EH (cell line): ENCODE measurements around the gene NFE2L3.
A peak's percentile ranks its signal among the peaks of the same experiment; 100 is the strongest.
"Not testable (repeated sequence)": the region's sequence is repeated elsewhere in the genome, so short reads cannot be mapped to it uniquely, and the experiment has no call there.

Source experiments
- DNase-seq: peaks from one replicate; pipeline ENCODE4 v3.0.0-alpha.2; 2015; ENCODE audit warnings: low read depth

Gene NFE2L3

GRCh38 chr7:26151953-26152781 lies at the start of gene NFE2L3:
NFE2L3 (plus strand) TSS chr7:26152198; CDS start chr7:26152499, 301 bp downstream.
- peak; percentile 65 for DNase-seq

- no peak for DNase-seq
Measured at GRCh38 chr7:26103596-26103995, 48.4 kb upstream of the NFE2L3 start.

- no peak for DNase-seq
Measured at GRCh38 chr7:26105236-26105635, 46.8 kb upstream of the NFE2L3 start.

GRCh38 chr7:26105931-26106330 lies 46.1 kb upstream of the NFE2L3 start:
- no peak for DNase-seq

- no peak for DNase-seq
Measured at GRCh38 chr7:26112203-26112740, 39.7 kb upstream of the NFE2L3 start.

- DNase-seq, result no peak
Measured at GRCh38 chr7:26115650-26116049, 36.3 kb upstream of the NFE2L3 start.

- no peak for DNase-seq
Measured at GRCh38 chr7:26117142-26117807, 34.7 kb upstream of the NFE2L3 start.

- DNase-seq, result no peak
Measured at GRCh38 chr7:26117970-26118369, 34.0 kb upstream of the NFE2L3 start.

- no peak for DNase-seq
Measured at GRCh38 chr7:26122745-26123144, 29.3 kb upstream of the NFE2L3 start.

GRCh38 chr7:26124775-26125174 lies 27.2 kb upstream of the NFE2L3 start:
- not testable (repeated sequence) for DNase-seq

GRCh38 chr7:26127411-26127810 lies 24.6 kb upstream of the NFE2L3 start:
- DNase-seq, result no peak

GRCh38 chr7:26131056-26131589 lies 20.9 kb upstream of the NFE2L3 start:
- no peak for DNase-seq

- DNase-seq, result no peak
Measured at GRCh38 chr7:26135076-26135475, 16.9 kb upstream of the NFE2L3 start.

- DNase-seq, result no peak
Measured at GRCh38 chr7:26135551-26135950, 16.4 kb upstream of the NFE2L3 start.

GRCh38 chr7:26136831-26137230 lies 15.2 kb upstream of the NFE2L3 start:
- DNase-seq, result no peak

GRCh38 chr7:26140380-26140779 lies 11.6 kb upstream of the NFE2L3 start:
- no peak for DNase-seq

GRCh38 chr7:26141077-26141476 lies 10.9 kb upstream of the NFE2L3 start:
- DNase-seq, result no peak

GRCh38 chr7:26143298-26144048 lies 8.5 kb upstream of the NFE2L3 start:
- DNase-seq, result peak; percentile 21

- DNase-seq, result no peak
Measured at GRCh38 chr7:26144184-26145080, 7.6 kb upstream of the NFE2L3 start.

- no peak for DNase-seq
Measured at GRCh38 chr7:26145238-26145637, 6.8 kb upstream of the NFE2L3 start.

- DNase-seq, result peak; percentile 16
Measured at GRCh38 chr7:26147030-26147429, 5.0 kb upstream of the NFE2L3 start.
